GM12874 (cell line): ENCODE results near the gene SBDS.
"Not testable (repeated sequence)": the region's sequence is repeated elsewhere in the genome, so short reads cannot be mapped to it uniquely, and the experiment has no call there.

Source experiments
- CTCF ChIP-seq: IDR thresholded peaks from 2 replicates; pipeline ENCODE4 v1.5.1; 2011; ENCODE audit warnings: low read depth, mild to moderate bottlenecking, control low read depth, low read length, moderate library complexity; ENCODE audit not compliant: insufficient read depth

SBDS gene

GRCh38 chr7:66995050-66995776 is at the start of gene SBDS:
Gene SBDS (minus strand): TSS chr7:66995586. CDS start chr7:66995417, 169 bp downstream.
- not testable (repeated sequence) for TF ChIP-seq CTCF

- TF ChIP-seq CTCF = no peak
Observed at GRCh38 chr7:67033251-67033650, 37.9 kb upstream of the SBDS start.

GRCh38 chr7:67022511-67022910 is 27.1 kb upstream of the SBDS start:
- TF ChIP-seq CTCF = no peak

GRCh38 chr7:67021260-67021659 is 25.9 kb upstream of the SBDS start:
- TF ChIP-seq CTCF = no peak

GRCh38 chr7:67019562-67020390 is 24.4 kb upstream of the SBDS start:
- TF ChIP-seq CTCF = no peak

GRCh38 chr7:67018940-67019339 is 23.6 kb upstream of the SBDS start:
- TF ChIP-seq CTCF = no peak

- TF ChIP-seq CTCF = no peak
Observed at GRCh38 chr7:67008260-67008659, 12.9 kb upstream of the SBDS start.
